ENCODE data around the gene CDS2.

Gene CDS2

DNA sequence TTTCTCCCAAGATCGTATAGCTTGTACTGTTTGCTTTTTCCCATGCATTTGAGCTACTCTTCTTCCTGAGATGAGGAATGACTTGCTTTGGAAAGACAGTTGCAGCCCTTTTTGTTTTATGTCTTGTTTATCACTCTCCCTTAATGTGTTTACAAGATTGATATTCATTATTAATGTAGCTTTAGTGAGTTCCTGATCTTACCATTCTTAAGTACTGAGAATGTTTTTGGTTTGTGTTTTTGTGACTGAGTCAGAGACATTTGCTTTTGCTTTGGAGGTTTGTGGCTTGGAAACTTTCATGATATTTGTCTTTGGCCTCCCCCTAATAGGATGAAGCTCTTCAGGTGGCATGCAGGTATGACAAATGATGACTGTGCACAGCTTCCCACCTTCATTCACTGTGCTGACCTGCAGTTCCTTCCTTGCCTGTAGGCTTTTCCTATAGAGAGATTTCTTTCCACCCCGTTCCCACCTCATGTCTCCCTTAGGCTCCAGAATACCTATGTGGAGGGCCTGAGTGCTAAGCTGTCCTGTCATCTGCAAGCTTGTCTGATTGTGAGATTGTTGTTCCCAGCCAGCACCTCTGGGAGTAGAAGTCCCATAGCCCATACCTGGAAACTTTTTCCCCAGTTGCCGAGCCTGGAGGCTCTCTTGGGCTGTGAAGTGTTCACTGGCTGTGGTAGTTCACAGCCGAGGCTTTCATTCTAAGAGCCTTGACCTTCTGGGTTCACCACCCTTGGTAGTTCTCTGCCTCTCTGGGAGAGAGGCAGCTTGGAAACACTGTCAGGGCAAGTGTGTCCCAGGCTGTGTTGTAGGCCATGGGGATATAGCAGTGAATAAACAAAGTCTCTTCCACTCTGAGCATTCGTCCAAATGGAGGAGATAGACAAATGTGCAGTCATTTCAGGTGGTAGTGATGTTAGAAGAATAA, 27.1 kb downstream of the CDS2 start:
- DNase-seq (ENCODE audit: low spot score) = no peak

DNA sequence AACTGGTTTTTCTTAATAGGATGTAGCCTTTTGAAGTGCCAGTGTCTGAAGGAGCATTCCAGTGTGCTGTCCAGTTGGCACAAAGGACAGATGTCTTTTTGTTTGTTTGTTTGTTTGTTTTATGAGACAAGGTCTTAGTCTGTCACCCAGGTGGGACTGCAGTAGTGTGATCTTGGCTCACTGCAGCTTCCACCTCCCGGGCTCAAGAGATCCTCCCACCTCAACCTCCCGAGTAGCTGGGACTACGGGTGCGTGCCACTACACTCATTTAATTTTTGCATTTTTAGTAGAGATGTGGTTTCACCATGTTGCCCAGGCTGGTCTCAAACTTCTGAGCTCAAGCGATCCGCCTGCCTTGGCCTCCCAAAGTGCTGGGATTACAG, 27.7 kb downstream of the CDS2 start:
- no peak for DNase-seq (ENCODE audit: low spot score)

DNA sequence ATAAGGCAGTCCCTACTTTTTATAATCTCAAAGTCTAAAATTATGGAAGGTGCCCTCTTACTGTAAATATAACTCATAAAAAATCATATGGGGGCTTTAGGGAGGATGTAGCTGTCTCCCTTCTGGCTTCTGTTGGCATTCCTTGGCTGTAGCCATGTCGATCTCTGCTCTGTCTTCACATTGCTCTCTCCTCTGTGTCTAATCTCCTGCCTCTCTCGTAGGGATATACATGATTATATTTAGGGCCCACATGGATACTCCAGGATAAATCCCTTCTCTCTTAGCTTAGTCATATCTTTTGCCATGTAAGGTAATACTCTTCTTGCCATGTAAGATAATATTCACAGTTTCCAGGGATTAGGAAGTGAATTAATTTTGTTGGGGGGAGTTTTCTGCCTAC, 28.6 kb downstream of the CDS2 start:
- no peak for DNase-seq (ENCODE audit: low spot score)

DNA sequence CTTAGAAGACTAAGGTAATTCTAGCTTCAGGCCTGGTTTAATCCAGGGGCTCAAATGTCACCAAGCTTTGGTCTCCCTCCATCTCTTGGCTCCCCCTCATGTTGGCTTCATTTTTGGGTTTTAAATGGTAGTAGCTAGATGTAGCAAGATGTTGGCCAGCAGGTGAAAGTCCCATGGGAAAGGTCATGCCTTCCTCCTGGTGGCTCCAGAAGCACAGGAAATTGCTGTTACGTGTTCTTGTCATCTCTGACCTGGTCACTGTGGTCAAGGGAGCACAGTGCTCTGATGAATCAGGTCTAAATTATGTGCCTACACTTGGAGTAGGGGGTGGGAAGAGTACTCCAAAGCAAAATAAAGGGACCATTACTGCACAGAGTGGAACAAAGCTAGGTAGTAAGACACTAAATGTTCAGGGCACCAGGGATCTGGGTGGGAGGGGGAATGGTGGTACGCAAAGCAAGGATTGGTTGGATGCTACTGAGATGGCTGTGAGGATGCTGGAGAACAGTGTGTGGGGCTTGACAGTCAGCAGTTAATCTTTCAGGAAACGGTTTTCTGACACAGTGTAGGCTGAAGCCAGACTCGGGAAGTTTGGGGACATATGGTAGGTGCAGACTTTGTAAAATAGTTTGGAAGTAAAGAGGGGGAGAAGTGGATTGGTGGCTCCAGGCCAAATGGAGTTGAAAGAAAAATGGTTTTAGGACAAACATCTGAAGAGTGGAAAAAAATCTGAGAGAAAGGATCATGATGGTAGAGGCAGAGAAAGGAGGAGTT, 30.1 kb downstream of the CDS2 start:
- no peak for DNase-seq (ENCODE audit: low spot score)

DNA sequence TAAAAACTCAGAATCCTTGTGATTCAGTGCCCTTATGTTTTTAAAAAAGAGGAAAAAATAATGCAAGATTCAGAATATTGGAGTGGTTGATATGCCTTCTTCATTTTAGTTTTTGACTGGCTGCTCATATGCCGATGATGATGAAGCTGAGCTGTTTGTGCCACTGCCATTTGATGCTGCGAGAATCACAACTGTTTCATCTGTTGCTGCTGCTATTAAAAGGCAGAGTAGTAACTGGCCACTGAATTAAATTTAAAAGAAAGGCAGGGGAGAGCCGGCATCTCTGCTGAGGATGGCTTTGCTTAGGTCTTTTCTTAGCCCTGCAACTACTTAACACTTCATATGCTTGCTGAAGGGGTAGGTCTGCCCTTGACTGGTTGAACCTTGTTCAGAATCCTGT, 33.1 kb downstream of the CDS2 start:
- no peak for DNase-seq (ENCODE audit: low spot score)

DNA sequence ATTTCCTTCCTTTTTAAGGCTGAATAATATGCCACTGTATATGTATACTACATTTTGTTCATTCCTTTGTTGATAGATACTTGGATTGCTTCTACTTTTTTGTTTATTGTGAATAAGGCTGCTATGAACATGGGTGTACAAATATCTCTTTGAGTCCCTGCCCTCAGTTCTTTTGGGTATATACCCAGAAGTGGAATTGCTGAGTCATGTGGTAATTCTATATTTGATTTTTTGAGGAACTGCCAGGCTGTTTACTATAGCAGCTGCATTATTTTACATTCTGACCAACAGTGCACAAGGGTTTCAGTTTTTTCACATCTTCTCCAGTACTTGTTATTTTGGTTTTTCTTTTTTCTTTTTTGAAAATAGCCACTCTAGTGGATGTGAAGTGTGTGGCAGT, 34.1 kb downstream of the CDS2 start:
- no peak for DNase-seq (ENCODE audit: low spot score)

DNA sequence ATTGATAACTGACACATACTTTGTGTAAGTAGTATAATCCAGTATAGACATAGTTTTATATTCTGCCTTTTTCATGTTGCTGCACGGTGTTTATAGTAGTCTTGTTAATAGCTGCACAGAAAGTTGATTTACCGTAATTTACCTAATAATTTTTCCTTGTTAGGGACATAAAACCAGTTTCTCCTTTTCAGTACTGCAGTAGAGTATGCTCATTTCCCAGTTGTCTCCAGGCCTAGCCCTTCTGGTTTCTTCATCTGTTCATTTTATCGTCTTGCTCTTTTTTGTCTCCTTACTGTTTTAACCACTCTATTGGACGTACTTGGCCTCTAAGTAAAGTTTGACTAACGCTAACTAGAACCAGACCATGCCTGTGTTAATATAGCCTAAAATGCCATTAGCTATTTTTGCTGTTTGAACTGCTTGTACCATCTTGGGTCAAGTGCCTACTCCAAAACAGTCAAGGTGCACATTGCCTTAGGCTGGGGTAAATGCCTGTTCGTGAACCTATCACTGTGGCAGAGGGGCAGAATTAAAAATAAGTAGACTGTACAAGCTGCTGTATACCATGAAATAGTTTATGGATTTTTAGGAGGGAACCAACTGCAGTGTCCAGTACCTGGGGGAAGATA, 34.8 kb downstream of the CDS2 start:
- no peak for DNase-seq (ENCODE audit: low spot score)

DNA sequence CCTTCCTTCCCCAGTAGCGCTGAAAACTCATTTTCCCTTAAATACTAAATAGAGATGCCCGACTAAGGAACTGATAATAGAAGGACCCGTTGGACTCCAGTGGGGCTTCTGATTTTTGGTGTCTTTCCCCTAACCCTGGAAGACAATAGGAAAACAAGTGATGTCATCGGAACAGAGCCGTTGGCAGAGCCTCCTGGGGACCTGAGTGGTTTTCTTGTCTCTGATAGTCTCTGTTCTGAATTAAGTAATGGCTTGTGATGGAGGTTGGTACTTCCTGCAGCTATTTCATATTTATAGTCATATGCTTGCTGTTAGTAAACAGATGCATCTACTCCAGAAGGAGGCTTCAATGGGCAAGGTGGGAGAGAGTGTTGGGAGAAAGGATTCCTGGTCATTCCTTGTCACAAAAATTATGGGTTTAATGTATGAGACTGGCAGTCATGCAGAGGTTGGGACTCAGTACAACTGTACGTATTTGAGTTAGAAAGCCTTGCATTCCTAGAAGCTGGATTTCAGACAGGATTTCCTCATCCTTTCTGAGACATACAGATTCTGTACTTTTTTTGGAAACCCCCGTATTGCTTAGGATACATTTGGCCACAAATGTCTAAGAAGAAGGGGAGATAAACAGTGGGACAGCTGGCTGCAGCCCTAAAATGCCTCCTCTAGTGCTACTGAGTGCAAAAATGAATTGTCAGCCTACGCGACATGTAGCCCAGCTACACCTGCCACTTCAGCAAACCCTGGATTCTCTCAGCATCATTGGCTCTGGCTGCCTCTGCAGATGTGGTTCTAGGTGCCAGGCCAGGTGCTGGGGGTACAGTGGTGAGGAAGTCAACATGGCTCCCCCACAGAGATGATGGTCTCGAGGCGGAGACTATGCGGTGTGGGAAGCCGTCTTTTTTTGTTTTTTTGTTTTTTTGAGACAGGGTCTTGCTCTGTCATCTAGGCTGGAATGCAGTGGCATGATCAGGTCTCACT, 38.1 kb downstream of the CDS2 start:
- no peak for DNase-seq (ENCODE audit: low spot score)

DNA sequence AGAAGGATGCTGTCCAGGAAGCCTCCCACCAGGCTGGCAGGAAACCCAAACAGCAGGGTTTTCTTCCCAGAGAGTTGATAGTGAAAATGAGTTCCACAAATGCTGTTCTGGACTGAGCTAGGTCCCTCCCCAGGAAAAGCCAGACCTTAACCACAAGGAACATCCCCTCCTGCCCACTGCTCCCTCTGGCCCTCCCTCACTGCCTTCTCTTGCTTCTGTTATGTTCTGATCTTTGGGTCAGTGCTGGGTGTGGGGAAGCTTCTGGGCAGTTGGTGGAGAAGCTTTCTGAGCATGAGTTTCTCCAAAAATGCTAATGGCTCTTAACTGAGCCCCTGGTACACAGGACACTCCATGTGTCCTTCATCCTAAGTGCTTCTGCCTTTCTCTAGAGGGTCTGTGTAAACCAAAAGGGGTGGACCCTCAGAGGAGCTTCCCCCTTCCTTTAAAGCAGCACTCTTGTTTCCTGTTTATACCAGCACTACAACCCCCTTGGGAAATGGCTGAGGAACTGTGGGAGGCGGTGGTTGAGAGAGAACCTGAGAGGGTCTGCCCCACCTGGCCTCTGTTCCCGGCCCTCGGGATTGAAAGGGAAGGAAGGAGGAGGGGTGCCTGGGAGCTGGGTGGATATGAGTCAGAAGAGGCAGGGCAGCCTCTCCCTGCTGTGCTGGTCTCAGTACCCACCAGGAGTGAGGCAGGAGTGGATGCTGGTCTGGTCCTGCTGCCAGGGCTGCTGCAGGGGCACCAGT, 42.0 kb downstream of the CDS2 start:
- DNase-seq (ENCODE audit: low spot score) = no peak

DNA sequence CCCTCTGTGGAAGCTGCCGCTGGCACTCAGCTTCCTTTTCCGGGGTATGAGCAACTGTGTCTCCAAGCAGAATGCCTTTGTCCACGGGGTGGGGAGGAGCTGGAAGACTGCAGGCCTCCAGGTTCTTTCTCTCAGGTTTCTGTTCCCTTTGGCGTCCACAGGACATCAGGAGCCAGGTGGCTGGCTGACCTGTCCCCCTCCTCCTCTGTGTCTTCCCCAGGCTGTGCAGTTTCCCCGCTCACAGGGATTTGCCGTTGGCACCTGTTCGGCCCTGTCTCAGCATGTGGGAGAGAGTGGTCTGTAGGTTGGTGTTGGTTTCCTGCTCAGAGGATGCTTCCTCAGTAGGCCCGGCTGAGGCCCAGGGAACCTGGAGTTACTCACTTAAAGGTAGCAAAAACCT, 43.5 kb downstream of the CDS2 start:
- no peak for DNase-seq (ENCODE audit: low spot score)

DNA sequence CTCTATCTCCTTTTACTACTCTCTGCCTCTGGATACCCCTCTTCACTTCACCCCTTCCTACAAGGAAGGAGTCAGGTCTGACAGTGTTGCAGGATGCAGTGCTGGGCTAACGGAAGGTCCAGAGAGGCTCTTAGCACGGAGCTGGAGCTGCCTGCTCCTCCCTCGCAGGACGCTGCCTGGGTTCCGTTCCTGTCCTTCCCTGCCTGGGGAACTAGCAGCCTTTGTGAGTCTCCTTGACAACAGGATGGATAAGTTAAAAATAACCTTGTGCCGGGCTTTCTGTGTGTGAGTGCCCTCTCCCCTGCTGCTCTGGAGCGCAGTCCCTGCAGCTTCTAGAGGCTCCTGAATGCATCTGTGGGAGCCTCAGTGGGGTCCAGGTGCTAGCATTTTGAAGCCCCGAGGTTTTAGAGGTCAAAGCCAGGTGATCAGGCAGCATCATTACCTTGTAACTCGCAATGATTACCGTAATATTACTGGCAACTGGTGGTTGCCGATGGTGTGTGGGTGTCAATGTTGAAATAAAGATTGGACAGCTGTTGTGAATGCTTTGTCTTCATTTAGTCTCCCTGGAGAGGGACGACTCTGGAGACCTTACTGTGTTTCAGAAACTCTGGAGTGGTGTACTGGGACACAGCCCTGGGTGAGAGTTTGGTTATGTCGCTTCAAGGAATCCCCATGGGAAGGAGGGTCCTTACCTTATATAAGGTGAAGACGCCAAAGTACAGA, 44.4 kb downstream of the CDS2 start:
- no peak for DNase-seq (ENCODE audit: low spot score)

DNA sequence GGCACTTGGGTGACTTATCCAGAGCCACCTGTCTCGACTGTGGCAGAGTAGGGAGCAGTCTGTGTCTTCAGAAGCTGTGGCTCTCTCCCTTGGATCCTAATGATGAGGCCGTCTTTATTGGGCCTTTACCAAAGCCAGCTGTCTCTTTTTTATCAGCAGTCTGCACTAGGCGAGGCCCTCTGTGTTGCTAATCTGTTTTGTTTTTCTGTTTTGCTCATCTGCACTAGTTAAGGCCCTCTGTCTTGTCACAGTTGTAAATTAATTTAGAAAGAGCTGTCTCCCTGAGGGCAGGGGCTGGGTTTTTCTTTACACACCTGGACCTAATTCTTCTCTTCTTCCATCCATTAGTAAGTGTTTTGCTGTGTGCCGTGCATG, 45.0 kb downstream of the CDS2 start:
- DNase-seq (ENCODE audit: low spot score) = no peak

DNA sequence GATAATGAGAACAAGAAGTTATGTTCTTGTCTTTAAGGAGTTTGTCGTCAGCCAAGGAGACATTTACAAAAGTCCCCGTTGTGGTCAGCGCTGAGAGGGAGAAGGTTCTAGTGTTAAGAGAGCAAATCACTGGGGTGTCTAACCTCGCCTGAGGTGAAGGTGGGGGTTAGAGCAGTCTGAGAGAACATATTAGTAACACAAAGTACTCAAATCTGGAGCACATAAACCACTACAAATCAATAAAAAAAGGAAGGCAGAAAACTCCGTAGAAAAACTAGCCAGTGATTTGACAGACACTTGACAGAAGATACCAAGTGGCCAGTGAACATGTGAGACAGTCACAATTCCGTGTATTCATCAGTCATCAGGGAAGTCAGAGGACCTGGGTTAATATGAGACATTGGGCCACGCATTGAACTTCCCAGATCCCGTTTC, 45.4 kb downstream of the CDS2 start:
- no peak for DNase-seq (ENCODE audit: low spot score)

DNA sequence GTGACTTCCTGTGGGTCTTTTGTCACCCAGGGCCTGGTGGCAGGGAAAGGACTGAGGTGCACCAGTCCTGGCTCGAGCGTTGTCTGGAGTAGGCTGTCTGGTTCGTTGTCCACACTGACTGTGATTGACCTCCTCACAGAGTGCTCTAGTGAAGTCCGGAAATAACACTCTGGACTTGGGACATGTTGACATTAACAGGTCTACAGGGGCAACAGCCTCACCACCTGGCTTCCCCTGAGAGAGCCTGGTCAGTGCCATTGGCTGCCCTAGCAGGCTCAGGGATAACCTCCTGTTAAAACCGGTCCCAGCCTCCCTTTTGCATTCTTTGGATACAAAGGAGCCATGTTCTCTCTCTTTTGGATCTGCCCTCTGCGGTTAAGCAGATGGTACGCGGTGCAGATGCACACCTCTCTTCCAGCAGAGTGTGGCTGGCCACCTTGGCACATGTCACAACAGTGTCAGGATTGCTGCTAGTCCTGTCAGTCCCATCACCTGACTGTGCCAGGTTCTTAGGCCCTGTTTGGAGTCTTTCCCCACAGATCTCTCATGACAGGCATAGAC, 46.2 kb downstream of the CDS2 start:
- DNase-seq (ENCODE audit: low spot score) = no peak

DNA sequence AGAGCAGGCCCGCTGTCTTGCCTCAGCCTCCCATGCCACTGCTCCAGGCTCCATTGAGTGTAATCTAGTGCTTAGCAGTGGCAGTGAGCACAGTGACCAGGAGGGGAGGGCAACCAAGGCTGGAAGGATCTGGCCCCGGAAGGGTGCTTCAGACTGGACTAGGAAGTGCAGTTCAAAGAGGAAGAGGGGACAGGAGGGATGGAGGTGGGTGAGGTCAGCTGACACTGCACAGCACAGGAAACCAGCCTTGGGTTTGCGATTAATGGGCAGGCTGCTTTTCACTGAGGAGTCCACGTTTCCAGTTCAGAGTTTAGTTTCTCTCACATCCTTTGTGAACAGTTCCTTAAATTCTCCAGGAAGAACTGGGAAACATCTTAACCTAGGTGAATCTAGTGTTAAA, 46.9 kb downstream of the CDS2 start:
- DNase-seq (ENCODE audit: low spot score) = no peak

DNA sequence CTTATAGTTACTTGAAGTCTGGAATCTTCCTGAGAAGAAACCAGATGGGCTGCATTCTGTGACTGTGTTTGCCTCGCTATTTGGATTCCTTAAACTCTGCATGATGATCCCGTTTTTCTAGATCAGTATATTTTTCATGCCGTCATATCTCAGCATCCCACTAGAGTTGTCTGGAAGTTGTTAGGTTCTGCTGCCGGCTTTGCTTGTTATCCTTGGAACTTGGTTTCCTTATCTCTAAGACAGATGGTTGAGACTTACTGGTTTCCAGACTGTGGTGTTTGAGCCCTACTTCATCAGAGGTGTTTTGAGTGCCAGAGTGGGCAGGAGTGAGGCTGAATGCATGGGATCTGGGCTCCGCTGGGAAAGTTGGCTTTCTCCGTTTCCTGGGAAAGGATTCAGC, 50.3 kb downstream of the CDS2 start:
- DNase-seq (ENCODE audit: low spot score) = no peak

DNA sequence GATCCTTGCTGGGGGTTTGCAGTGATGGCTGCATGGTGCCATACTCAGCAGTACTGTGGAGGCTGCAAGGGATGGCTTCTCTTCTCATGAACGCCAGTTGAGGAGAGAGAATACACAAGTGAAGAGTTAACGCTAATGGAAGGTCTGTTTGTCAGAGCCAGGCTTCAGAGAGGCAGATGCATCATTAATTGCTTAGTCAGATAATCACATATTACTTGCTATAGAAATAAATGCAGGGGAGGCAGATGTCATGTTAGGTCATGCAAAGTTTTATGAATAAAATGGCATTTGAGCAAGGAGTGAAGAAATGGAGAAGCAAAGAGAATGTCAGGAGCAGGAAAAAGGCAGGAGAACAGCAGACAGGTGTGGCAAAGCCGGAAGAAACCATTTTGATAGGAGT, 51.2 kb downstream of the CDS2 start:
- no peak for DNase-seq (ENCODE audit: low spot score)

DNA sequence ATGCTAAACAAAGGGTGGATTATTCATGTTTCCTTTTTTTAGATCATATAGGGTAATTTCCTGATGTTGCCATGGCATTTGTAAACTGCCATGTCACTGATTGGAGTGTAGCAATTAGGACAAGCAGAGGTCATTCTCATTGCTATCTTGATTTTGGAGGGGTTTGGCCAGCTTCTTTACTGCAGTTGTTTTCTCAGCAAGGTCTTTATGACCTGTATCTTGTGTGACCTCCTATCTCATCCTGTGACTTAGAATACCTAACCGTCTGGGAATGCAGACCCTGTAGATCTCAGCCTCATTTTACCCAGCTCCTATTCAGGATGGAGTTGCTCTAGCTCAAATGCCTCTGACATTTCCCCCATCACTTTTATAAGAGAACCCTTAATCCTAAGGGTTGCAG, 53.6 kb downstream of the CDS2 start:
- no peak for DNase-seq (ENCODE audit: low spot score)

DNA sequence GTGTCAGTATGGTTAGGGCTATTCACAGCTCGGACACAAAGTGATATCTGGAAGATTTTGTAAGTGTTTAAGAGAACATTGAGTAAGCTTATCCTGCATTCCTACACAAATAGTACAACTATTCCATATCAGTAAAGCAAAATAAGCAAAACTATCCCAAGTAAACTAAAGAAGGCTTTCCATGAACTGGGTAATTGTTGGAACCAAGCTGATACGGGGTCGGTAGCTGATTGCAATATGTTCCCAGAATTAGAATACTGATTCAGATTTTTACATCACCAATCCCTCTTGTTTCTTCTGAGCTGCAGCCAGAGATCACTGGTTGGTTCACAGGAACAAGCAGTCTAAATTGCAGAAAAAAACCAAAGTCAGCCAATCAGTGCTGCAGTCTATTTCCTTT, 54.1 kb downstream of the CDS2 start:
- DNase-seq (ENCODE audit: low spot score) = no peak

DNA sequence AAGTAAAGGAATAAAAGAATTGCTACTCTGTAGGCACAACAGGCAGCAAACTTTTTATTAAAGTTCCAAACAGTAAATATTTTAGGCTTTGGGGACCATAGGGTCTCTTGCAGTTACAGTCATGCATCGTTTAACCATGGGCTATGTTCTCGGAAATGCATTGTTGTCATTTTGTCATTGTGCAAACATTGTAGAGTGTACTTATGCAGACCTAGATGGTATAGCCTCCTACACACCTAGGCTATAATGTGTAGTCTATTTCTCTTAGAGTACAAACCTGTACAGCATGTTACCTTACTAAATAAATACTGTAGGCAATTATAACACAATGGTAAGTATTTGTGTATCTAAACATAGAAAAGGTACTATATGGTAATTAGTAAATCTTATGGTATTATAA, 54.7 kb downstream of the CDS2 start:
- DNase-seq (ENCODE audit: low spot score) = no peak
